ENCODE measurements around the gene RASSF5.
"Not testable (repeated sequence)": the region's sequence is repeated elsewhere in the genome, so short reads cannot be mapped to it uniquely, and the experiment has no call there.

The RASSF5 gene

GRCh38 chr1:206586501-206587445, 79.4 kb downstream of the RASSF5 start:
- no peak for DNase-seq (ENCODE audit: low read depth in 3 of 3)

- no peak for DNase-seq (ENCODE audit: low read depth in 3 of 3)
Measured at GRCh38 chr1:206587904-206588303, 80.6 kb downstream of the RASSF5 start.

DNA sequence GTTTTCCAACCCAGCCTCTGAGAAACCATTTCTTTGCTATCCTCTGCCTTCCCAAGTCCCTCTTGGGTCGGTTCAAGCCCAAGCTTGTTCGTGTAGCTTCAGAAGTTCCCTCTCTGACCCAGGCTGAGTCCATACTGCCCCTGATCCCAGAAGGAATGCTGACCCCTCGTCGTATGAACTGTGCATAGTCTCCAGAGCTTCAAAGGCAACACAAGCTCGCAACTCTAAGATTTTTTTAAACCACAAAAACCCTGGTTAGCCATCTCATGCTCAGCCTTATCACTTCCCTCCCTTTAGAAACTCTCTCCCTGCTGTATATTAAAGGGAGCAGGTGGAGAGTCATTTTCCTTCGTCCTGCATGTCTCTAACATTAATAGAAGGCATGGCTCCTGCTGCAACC, 81.2 kb downstream of the RASSF5 start:
- DNase-seq (ENCODE audit: low read depth in 3 of 3), result no peak

DNA sequence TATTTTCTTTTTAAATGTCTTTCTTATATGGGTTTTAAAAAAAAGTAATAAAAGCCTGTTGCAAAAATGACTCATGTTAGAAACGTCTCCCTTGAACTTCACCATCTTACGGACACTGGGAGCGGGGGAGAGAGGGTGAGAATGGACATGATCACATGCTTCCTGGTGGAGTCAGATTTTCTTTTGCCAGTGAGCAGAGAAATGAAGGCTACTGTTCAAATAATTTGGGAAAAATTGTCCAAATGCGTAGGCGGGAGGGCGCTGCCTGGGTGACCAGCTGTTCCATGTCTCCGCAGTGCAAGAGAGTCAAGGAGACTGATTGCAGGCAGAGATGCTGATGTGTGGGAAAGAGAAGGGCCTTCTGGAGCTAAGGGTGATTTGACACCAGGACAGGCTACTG, 81.9 kb downstream of the RASSF5 start:
- no peak for DNase-seq (ENCODE audit: low read depth in 3 of 3)

- peak in 1 of 3 donors; percentile 62 for DNase-seq (ENCODE audit: low read depth in 3 of 3)
Measured at GRCh38 chr1:206590025-206590758, 82.9 kb downstream of the RASSF5 start.

GRCh38 chr1:206591226-206591625, 83.9 kb downstream of the RASSF5 start:
- no peak for DNase-seq (ENCODE audit: low read depth in 3 of 3)

- DNase-seq (ENCODE audit: low read depth in 3 of 3), result no peak
Measured at GRCh38 chr1:206591696-206592095, 84.4 kb downstream of the RASSF5 start.

DNA sequence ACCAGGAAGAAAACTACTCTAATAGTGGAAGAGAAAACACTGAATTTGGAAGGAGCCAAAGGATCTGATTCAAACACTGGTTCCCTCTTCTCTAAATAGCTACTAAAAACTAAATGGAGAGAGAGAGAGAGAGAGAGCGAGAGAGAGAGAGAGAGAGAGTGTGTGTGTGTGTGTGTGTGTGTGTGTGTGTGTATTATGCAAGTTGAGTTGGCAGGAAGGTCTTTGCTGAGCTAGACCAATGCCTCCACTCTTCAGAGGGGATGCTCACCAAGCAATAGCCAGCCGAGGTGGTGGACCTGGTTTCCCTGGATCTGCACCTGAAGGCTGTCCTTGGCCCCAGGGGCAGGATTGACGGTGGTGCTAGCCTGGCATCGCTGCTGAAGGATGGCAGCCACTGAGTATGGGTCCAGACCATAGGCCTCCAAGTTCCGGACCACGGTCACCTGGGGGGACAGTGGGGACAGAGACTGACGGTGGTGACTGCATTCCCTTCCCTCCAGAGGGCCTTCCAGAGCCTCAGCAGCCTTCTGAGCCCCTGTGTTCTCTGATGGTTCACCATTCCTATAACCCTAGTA, 86.1 kb downstream of the RASSF5 start:
- no peak for DNase-seq (ENCODE audit: low read depth in 3 of 3)

DNA sequence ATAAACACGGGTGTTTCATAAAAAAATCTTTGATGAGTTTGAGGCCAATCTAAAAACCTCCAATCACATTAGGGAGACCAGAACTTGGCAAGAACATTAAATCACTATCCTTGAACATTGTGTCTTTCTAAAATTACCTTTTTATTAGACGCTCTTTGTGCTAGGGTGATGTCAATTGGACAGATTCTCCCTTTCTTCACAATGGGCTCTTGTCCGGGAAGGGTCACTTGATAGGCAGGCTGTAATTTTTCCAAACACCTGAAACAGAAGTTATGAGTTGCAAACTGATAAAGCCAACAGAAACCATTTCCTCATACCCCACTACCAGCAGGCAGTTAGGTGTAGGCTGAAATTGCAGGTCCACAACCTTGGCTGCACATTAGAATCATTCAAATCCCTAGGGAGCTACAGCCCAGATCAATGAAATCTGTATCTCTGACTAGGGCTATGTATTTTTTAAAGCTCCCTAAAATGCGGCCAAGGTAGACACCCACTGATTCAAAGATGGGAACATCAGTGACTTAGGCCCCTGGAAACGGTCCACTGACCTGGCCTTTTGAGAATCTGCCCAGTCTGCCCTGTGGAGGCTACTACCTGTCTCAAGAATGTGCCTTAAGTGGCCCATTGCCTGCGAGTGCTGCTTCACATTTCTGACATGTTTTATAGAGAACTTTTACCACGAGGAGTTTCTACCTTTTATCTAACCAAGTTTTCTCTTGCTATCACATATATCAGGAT, 88.4 kb downstream of the RASSF5 start:
- no peak for DNase-seq (ENCODE audit: low read depth in 3 of 3)

DNA sequence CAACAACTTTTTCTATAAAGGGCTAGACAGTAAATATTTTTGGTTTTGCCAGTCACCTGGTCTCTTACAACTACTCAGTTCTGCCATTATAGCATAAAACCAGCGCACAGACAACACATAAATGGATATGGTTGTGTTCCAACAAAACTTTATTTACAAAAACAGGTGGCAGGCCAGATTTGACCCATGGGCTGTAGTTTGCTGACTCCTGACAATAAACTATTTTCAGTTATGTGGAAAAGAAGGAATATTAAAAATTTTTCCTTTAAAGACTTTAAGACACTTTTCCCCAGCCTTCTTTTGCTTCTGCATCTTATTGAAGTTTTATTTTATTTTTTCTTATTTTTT, 89.0 kb downstream of the RASSF5 start:
- DNase-seq (ENCODE audit: low read depth in 3 of 3), result no peak

DNA sequence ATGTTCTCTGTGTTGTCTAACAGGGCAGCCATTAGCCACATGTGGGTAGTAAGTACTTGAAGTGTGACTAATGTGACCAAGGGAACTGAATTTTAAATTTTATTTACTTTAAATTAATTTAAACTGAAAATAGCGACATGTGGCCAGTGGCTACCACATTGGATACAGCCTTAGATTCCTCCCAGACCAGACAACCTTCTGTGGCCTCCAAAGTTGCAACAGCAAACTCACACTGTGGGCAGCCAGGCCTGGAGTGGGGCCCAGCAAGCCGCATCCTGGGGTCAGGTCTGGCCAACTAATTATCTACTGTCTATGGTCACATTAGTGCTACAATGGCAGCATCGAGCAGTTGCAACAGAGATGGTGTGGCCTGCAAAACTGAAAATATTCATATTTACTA, 93.2 kb downstream of the RASSF5 start:
- no peak for DNase-seq (ENCODE audit: low read depth in 3 of 3)

GRCh38 chr1:206604861-206605260, 97.5 kb downstream of the RASSF5 start:
- DNase-seq (ENCODE audit: low read depth in 3 of 3), result no peak

DNA sequence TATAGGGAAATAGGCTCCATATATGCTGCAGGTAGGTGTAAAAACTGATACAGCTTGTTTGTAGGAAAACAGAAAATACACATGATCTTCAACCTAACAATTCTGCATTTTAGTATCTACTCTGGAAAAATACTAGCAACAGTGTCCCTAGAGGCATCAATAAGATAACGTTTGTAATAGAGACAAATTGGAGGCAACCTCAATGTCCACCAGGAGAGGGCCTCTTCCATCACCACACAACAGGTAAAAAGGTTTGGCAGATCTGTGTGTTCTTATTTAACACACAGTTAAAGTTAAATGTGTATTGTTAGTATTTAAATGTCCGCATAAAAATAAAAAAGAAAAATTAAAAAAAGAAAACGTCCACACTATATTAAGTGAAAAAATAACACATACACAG, 99.5 kb downstream of the RASSF5 start:
- DNase-seq (ENCODE audit: low read depth in 3 of 3), result no peak

- DNase-seq (ENCODE audit: low read depth in 3 of 3), result peak; percentile 35 to 58 (median 43)
Measured at GRCh38 chr1:206608108-206608698, 100.9 kb downstream of the RASSF5 start.

DNA sequence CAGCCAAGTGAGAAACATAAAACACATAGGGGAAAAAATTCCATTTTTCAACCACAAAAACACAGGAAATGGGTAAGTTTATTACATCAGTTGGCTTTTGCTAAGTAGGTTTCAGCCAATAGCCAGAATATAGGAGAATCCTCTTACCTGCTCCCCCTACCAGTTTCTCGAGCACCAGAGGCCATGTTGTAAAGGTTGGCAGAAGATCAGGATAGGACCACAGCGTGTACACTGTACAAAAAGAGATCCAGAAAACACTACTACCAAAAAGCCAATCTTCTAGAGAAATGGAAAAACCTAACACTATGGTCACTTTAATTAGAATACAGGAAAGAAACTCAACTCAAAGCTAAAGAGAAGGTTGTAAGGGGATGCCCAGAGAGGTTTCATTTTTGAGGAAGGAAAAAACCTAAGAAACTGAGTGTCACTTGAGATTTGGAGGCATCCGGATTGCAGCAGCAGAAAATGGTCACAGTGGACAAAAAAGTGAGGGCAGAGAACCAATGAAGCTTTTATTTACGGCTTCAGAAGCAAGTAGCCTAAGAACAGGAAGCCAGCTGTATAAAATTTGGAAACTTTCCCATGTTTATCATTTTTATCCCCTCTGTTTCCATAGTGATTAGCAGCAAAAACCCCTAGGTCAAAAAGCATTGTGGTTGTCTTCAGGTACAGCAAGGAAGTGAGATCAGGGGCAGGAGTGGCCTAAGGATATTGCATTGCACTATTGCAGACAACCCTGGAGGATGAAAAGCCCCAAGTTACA, 102.1 kb downstream of the RASSF5 start:
- DNase-seq (ENCODE audit: low read depth in 3 of 3), result no peak

DNA sequence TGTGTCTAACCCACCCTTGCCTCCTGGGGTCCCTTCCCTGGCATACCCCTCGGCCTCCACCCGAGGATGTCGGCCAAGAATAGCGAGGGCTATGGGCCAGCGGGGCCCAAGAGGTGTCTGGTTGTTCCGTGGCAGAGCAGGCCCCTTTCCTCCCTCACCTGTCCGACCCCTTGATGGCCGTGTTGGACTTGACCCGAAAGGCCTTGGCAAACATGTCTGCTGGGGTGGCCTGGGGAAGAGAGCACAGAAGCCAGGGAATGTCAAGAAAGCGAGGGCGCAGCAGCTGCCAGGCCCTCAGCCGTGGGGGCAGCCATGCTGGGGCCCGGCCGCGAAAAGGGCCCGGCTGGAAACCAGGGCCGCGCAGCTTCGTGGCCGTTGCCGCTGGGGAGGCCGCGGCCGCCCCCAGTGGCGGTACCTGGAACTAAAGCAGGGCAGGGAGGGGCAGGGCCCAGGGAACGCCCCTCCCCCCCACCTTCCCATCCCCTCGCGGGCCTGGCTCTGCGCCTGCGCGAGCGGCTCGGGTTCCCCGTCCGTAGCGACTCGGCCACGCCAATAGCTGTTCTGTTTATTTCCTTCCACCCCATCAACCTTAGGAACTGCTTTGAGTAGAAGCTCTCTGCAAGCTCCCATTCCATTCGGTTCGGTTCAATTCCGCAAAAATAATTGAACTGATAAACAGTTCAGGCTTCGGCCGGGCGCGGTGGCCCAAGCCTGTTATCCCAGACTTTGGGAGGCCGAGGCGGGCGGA, 105.0 kb downstream of the RASSF5 start, which contains the start of gene EIF2D:
EIF2D (minus strand) TSS at position 337 of the 748 bp plus-strand sequence; CDS start at position 214, 123 bp downstream.
- DNase-seq (ENCODE audit: low read depth in 3 of 3), result peak; percentile 90 to 95 (median 95)

DNA sequence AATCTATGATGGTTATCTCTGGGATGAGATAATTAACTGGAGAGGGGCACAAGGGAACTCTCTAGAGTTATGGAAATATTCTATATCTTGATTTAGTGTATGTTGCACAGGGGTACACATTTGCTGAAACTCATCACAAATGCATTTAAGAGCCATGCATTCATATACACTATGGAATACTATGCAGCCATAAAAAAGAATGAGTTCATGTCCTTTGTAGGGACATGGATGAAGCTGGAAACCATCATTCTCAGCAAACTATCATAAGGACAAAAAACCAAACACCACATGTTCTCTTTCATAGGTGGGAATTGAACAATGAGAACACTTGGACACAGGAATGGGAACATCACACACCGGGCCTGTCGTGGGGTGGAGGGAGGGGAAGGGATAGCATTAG, 119.1 kb downstream of the RASSF5 start:
- DNase-seq (ENCODE audit: low read depth in 3 of 3), result not testable (repeated sequence)

DNA sequence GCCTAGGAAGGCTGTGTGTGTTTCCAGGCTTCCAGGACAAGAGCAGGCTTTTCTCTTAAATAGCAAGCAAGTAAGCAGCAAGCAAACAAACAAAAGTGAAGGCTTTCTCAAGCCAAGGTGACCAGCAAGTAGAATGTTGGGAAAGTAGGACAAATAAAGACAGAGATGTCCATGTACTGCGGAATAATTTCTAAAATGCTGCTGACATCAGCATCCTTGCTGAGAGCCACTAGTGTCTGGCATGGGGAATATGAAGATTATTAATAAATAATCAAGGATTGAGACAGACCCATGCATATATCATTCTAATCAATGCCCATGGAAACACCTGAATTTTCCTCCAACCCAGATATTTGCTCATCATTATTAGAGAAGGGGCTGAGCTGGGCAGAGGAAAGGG, 121.6 kb downstream of the RASSF5 start:
- DNase-seq (ENCODE audit: low read depth in 3 of 3), result no peak

DNA sequence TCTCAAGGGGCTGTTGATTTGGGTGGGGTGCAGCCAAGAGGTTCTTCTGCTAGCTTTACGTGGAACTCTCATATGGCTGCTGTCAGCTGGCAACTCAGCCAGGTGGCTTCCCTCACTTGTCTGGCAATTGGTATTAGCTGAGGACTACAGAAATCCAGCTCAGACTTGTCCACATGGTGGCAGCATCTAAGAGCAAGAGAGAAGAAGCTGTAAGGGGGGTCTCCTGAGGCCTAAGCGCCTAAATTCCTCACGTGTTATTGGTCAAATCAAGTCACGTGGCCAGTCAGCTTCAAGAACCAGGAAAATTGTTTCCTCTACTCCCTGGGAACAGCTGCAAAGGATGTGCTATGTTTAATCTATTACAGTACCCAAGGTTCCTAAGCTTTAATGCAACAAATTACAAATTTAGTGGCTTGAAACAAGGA, 123.8 kb downstream of the RASSF5 start:
- no peak for DNase-seq (ENCODE audit: low read depth in 3 of 3)

DNA sequence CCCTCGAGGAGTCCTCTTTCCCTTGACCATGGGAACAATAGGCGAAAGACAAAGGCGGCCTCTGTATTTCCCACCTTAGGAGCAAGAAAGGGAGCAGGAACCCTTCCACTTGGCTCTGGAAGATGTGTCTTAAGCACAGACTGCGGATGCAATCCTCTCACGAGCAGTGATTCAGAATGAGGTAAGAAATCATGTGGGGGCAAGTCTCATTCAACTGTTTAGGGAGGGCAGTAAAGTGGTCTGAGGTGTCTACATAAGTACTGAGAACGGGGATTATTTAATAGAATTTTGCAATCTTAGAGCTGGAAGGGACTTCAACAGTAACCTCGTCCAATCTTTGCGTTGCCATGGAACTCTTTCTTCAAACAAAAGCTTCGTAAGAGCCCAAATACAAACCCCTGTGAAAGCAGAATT, 126.4 kb downstream of the RASSF5 start:
- DNase-seq (ENCODE audit: low read depth in 3 of 3), result no peak
